G401 (cell line): ENCODE data around the gene AFF3. TPM values are rescaled to one million over a fixed set of nuclear protein-coding genes. Genes with fewer than 3 reads are reported as not detected.

ENCODE experiments used
- DNase-seq: peaks from one replicate; pipeline ENCODE4 v3.0.0-alpha.2; 2015; ENCODE audit warnings: low spot score
- in situ Hi-C: cut with HindIII; loops from 2 replicates; pipeline ENCODE4 v1.10.0; 2016; ENCODE audit warnings: low sequenced_read_pairs, mixed read lengths
- total RNA-seq: library from RNA; depleted of rRNA; stranded (reverse); fragments of >200 nt; shearing (Covaris generic); gene quantifications from 2 replicates; pipeline ENCODE4 v1.2.3, GENCODE V29; 2014

AFF3 gene
- total RNA-seq, 1 experiment from 2014 or later = 3.0 TPM

DNA sequence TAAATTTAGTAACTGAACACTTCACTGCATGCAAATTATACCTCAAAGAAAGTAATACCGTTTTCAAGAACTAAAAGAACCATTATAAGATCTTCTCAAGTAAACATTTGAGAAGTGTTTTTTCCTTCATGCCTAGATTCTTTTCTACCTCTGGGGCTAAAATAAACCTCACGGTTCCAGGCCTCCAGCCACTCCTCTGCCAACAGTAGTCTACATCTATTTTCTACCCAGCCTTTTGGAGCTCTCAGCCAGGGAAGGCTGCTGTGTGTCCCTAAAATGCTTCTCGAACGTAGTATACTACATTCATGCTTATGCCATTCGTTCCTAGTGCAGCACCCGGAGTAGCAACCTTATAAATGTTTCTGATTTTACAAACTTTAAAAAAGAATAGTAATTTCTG is 219.7 kb downstream of the AFF3 start:
- DNase-seq = no peak
- in situ Hi-C loops = no loop called here

DNA sequence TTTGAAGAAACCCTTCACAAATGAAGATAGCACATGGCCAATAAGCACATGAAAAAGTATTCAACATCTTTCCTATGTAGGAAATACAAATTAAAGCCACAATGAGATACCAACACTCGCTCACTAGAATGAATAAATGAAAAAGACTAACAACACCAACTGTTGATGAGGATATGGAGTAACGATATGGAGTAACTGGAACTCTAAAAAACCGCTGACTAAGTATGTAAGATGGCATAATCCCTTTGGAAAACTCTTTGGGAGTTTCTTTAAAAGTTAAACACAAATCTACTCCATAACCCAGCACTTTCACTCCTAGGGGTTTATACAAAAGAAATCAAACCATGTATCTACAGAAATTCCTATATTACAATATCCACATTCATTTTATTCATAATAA is 220.5 kb downstream of the AFF3 start:
- in situ Hi-C loops = no loop called here
- DNase-seq = no peak

DNA sequence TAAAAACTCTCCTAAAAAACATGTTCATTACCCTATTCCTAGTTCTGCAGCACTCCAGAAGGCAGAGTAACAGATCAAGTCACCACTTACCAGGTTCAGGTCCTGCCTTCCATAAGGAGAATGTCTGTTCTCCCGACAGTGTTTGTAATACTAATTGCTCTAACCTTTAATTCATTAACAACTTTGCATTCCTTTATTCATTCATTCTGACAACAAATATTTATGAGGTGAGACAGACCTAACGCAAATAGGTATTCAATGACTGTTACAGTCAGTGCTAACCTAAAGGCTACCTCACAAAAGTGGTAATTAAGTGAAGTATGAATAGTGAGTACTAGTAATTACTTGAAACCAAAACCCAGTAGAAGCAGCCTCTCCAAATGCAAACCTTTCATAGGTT is 224.0 kb downstream of the AFF3 start:
- in situ Hi-C loops = no loop called here
- DNase-seq = no peak

DNA sequence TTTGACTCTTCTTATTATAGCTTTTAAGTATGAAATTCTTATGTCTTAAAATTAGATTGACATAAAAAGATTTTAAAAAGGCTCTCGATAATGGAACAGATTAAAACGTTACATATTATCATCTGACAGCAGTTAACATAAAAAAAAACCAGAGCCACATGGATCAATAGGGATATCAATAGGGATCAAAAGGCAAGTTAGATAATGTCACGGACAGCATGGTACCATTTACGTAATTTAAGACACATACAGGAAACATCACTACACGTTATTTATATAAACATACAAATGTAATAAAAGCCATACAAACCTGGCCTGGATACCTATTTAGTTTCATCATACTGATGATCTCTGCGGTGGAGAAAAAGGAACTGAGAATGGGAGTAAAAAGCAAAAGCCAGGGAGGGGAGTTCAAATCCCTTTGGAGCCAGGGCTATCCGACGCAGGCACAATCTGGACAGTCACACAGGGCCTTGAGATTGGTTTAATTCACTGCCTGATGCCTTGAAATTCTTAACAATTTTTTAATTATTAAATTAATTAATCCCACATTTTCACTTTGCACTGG is 227.2 kb downstream of the AFF3 start:
- in situ Hi-C loops = no loop called here
- DNase-seq = no peak

- DNase-seq = no peak
- in situ Hi-C loops = no loop called here
These were observed 230.7 kb downstream of the AFF3 start for GRCh38 chr2:99911736-99912135.

GRCh38 chr2:99910902-99911301 is 231.5 kb downstream of the AFF3 start:
- in situ Hi-C loops = no loop called here
- DNase-seq = no peak

- in situ Hi-C loops = no loop called here
- no peak for DNase-seq
These were observed 236.8 kb downstream of the AFF3 start for GRCh38 chr2:99905636-99906035.

DNA sequence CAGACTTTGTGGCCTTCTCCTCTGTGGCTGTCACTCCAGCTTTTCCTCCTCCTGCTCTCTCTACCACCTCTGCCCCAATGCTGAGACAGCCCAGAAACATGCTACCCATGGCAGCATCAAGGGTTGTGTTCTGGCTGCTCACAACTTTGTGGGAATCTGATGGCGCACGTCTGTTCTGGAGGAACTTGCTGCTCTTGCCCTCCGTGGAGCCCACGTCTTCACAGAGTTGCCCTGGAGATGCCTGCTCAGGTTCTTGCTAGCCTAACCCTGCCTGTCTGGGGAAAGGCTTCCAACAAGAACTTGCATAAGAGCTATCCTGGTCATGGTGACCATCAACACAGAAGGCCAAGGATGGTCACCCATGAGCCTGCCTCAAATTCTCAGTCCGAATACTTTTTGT is 237.4 kb downstream of the AFF3 start:
- in situ Hi-C loops = no loop called here

DNA sequence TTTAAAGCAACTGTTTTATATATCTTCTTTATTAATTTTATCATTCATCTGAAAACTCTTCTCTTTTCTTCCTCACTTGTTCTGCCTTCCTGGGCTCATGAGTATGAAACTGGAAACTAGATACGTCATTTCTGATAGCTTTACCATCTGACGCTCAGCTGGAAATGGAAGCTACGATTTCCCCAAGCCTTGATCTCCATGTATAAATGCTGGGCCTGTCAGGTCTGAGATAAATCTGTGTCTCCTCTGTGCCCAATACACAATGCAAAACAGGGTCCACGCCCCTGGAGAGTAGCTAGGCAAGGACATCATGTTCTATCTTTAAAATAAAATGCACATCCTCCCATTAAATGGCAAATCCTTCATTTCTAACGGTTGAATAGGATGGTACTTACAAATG is 238.4 kb downstream of the AFF3 start:
- in situ Hi-C loops = no loop called here
- DNase-seq = peak; percentile 30

More for the DNA sequence above, 237.4 kb downstream of the AFF3 start:
- no peak for DNase-seq

GRCh38 chr2:99900556-99900955 is 241.8 kb downstream of the AFF3 start:
- in situ Hi-C loops = no loop called here
- peak; percentile 68 for DNase-seq

DNA sequence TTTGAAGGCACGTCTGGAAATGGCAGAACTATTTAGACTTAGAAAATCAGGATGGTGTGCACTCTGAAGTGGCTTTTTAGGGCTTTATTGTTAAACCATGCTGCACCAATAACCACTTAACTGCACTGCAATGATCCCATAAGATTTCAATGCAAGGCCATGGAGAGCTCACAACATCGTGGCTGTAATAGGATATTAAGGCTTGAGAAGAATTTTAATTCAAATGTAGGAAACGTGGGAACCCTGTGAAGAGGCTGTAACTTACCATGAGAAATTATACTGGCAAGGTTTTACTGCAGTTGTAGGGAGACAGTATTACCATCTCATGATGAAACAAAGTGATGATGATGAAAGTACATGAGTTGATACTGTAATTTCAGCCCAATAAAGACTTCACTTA is 242.5 kb downstream of the AFF3 start:
- in situ Hi-C loops = no loop called here
- DNase-seq = no peak

GRCh38 chr2:99899058-99899855 is 243.1 kb downstream of the AFF3 start:
- in situ Hi-C loops = no loop called here
- no peak for DNase-seq

DNA sequence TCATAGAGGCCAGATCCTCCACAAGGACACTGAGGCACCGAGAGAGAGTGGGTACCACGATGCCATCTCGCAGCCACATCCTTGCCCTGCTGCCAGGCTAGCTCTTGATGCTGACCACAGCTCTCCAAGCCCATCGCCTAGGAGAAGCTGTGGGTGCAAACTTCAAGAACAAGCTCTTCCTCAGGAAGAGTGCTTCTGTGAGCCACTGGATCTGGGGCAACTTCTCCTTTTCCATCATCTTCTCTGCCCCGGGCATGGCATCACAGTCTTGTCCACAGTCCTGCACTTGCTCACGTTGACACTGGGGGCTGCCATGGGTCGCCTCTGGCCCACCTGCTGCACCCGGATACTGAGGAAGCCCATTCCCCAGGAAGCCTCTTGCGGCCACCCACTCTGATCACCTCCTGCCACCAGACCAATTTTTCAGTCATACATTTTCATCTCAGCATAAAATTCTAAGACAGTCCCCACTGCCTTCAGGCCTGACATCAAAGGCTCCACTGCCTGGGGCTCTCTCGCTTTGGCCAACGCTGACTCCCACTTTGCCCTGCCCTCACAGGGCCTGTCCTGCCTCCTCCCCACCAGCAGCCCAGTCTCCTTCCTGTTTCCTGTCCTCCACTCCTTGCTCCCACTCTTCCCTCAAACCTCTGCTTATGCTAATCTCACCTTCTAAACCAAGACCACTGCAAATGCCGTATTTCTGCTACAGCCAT is 243.9 kb downstream of the AFF3 start:
- DNase-seq = no peak
- in situ Hi-C loops = no loop called here

- in situ Hi-C loops = no loop called here
- no peak for DNase-seq
These were observed 251.0 kb downstream of the AFF3 start for GRCh38 chr2:99891428-99891780.

GRCh38 chr2:99890568-99891427 is 251.6 kb downstream of the AFF3 start:
- DNase-seq = no peak
- in situ Hi-C loops = no loop called here

GRCh38 chr2:99888617-99889016 is 253.8 kb downstream of the AFF3 start:
- in situ Hi-C loops = no loop called here
- DNase-seq = no peak

- no peak for DNase-seq
- in situ Hi-C loops = no loop called here
These were observed 256.0 kb downstream of the AFF3 start for GRCh38 chr2:99886418-99886817.

DNA sequence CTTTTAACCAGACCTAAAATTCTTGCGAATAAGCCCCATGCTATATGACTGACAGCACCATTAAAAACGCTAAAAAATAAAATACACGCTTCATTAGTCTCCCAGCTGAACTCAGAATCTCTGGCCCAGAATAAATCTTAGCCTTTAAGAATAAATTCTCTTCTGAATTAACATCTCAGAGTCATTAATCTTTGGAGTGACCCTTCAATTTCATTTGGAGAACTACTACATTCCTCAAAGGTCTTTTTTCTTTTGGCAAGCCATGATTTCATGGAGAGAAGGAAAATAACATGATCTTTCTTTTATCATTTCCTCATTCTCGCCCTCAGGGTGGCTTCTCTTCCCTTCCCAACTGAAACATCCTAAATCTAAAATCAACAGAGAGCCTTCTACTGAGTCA is 259.0 kb downstream of the AFF3 start:
- DNase-seq = no peak
- in situ Hi-C loops = no loop called here

DNA sequence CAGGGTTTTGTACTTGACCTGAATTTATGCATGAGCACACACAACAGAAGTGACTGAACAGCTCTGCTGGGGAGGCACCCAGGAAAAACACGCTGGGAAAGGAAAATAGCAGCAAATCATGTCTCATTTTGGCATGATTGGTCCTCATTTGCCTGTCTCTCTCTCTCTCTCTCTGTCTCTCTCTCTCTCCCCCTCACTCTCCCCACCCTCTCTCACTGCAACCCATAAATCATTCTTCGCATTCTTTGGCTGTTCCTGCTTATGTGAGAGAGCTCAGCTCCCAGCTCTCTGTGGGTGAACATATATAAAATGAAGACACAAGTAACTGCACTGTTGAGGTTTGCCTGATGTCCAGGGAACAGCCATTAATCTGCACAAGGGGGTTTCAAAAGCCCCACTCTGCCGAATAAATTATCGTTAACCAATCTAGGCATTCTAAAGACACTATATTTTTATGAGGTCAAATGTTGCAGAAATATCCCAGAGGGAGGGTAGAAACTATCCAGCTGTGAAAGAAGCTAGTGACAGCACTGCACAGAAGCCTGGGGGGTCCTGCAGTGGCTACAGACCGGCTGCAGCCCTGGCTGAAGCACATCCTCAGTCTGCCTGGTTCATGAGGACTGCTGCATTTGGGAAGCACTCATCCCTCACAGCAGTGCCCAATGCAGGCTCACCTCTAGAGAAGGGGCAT is 260.3 kb downstream of the AFF3 start:
- in situ Hi-C loops = no loop called here
- DNase-seq = peak; percentile 58
